ENCODE data around the gene MUC2.

GRCh38 chr11:1041936-1042608 lies 32.6 kb upstream of the MUC2 start:
- TF ChIP-seq, protein P1, sequence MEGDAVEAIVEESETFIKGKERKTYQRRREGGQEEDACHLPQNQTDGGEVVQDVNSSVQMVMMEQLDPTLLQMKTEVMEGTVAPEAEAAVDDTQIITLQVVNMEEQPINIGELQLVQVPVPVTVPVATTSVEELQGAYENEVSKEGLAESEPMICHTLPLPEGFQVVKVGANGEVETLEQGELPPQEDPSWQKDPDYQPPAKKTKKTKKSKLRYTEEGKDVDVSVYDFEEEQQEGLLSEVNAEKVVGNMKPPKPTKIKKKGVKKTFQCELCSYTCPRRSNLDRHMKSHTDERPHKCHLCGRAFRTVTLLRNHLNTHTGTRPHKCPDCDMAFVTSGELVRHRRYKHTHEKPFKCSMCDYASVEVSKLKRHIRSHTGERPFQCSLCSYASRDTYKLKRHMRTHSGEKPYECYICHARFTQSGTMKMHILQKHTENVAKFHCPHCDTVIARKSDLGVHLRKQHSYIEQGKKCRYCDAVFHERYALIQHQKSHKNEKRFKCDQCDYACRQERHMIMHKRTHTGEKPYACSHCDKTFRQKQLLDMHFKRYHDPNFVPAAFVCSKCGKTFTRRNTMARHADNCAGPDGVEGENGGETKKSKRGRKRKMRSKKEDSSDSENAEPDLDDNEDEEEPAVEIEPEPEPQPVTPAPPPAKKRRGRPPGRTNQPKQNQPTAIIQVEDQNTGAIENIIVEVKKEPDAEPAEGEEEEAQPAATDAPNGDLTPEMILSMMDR (conservative IDR thresholded peaks at IDR 0.05; ENCODE audit: low read depth, low read length): no peak
- TF ChIP-seq EZH2 (IDR thresholded peaks at IDR 0.05; ENCODE audit: borderline replicate concordance, low read depth, low read length, poor library complexity, severe bottlenecking): no peak
